Activated CD4-positive, alpha-beta T cell treated with anti-CD3 and anti-CD28 coated beads for 48 hours (primary cell): ENCODE measurements around the gene DGKD.

Experiments used
- DNase-seq: peaks from one replicate; pipeline ENCODE4 v3.0.0-alpha.2; 2020

Gene DGKD

GRCh38 chr2:233414273-233414654 is 60.0 kb downstream of the DGKD start:
- no peak for DNase-seq

GRCh38 chr2:233414777-233415570 is 60.7 kb downstream of the DGKD start:
- peak; percentile 76 for DNase-seq

DNA sequence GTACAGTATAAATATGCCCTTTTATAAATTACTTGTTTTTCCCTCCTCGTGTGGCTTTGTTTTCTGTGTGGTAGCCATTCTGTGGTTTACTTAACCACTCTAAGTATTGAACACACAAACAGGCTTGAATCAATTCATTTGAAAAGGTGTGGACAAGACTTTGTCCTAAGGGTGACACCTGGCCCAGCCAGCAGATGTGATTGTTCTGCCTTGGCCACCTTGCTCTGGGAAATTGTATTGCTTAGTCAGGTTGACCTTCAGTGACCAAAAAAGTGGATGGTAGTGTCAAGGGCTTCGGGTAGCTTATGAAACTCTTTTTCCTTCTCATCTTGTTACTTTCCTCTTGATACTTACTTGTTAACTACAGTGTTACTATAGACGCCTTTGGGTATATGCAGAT is 61.9 kb downstream of the DGKD start:
- DNase-seq, result no peak

- DNase-seq, result no peak
Measured at GRCh38 chr2:233416706-233417105, 62.4 kb downstream of the DGKD start.

- no peak for DNase-seq
Measured at GRCh38 chr2:233417282-233417681, 63.0 kb downstream of the DGKD start.

DNA sequence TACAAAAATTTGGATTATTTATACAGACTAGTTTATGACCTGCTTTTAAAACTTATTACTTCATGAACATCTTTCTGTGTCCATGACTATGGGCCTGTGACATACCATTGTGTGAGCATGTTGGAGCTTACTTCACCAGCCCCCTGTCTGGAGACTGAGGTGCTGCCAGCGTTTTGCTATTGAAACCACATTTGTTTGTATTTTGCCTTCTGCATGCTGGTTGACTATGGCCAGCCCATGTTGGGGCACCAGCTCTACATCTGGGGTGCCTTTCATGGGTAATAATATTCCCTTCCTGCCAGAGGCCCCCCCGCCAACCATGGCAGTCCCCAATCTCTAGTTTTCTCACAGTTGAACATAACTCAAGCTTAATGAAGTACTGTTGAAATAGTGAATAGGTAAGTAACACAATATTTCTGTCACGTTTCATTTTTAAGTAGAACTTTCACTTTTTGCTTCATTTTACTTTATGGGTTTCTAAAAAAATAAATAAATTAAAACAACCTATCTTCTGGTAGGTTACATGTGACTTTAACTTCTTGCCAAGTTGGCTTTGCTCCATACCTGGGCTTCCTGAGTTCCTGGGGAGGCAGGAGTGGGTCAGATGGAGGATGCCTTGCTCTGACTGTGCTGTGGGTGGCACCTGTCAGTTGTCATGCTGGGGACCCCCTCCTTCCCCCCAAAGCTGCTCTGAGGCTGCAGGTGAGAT is 63.9 kb downstream of the DGKD start:
- no peak for DNase-seq

- peak; percentile 57 for DNase-seq
Measured at GRCh38 chr2:233418761-233419546, 64.7 kb downstream of the DGKD start.

GRCh38 chr2:233419602-233420391 is 65.5 kb downstream of the DGKD start:
- DNase-seq, result peak; percentile 50

DNA sequence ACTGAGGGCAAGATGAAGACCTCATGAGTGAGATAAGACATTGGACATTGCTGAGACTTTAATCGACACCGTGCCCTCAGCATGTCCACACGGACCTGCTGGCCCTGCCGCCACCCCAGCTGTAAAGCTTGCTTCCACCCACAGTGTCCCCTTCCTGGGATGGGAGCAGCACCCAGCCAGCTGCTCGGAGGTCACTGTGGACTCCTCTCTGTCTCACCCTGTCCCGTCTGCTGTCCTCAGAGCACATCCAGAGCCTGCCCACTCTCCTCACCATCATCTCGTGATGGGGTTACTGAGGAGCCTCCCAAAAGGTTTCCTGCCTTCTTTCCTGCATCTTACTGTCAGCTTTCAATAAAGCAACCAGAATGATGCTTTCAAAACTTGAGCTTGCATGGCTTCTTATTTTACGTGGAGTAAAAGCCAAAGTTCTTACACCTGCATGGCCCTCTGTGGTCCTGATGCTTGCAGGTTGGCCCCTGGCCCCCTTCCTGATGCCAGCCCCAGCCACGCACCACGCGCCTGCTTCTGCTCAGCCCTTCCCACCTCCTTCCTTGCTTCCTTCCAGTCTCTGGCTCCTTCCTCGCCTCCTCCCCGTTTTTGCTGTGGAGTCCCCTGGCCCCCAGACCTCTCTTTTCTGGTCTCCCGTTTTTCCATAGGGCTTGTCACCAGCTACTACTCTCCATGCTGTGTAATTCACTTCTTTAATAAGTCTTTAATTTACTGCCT is 67.0 kb downstream of the DGKD start:
- DNase-seq, result no peak

DNA sequence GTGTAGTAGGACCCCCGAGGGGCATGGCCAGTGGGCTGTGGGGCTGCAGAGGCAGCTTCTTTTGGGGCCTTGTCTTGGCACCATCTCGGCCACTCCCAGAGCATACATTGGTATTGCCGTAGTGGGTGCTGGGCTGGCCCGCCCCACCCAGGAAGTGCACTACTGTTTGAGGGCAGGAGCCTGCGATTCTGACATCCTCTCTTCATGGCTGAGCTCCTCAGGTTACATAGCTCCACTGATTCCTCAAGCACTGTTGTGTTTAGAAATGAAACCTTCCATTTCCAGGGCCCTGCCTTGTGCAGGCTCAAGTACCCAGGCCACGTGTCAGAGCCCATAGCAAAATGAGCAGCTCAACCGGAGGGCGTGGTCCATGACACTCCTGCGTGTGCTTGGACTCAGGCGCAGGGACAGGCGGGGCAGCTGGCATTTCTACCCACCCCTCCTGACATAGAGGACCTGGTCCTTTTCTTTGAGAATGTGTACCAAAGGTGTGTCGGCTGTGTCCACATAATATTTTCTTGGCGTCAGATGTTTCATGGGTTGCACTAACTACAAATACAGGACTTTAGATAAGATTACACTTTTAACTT is 67.9 kb downstream of the DGKD start:
- peak; percentile 60 for DNase-seq

DNA sequence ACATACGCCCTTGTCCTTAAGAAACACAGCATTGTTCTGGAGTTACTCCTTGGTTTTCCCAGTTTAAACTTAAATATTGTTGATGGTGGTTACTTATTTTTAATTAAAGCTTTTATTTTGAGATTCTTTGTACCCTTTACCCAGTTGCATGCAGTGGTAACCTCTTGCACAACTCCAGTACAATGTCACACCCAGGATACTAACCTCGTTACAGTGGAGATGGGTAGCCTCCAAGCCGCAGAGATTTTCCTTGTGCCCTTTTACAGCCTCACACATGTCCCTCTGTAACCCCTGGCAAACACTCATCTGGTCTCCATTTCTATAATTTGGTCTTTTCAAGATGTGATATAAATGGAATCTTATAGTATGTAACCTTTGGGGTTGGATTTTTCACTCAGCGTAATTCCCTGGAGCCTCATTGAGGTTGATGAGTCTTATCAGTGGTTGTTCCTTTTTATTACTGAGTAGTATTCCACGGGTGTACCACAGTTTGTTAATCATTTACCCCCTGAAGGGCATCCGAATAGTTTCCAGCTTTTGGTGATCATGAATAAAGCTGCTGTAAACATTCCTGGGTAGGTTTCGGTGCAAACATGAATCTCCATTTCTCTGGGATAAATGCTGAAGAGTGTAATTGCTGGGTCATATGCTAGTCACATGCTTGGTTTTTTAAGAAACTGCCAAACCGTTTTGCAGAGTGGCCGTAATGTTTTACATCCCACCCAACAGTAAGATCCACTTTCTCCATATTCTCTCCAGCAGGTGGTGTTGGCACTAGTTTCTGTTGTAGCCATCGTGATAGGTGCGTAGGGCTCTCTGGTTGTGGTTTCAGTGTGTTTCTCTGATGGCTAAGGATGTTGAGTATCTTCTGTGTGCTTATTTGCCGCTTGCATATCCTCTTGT is 68.6 kb downstream of the DGKD start:
- no peak for DNase-seq

- DNase-seq, result no peak
Measured at GRCh38 chr2:233423552-233423860, 69.2 kb downstream of the DGKD start.

- no peak for DNase-seq
Measured at GRCh38 chr2:233424154-233424951, 70.1 kb downstream of the DGKD start.

- DNase-seq, result peak; percentile 85
Measured at GRCh38 chr2:233426619-233427342, 72.5 kb downstream of the DGKD start.

DNA sequence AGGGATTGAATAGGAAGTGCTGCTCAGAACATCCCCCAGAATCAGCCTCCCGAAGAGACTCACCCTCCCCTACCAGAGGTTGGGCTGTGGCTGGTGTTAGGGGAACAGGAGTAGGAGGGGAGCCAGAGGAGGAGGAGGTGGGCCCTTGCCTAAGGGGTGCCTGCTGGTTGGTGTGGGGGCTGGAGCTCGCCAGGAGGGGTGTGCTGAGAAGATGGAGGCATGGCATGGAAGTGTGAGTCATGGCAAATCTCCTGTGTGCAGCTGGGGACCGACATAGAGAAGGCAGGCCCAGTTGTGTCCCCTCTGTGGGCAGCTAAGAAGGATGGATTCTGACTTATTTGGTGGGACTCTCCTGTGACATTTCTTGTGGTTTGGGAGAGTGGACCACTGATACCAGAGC is 73.7 kb downstream of the DGKD start:
- DNase-seq, result no peak

- DNase-seq, result no peak
Measured at GRCh38 chr2:233428438-233428837, 74.1 kb downstream of the DGKD start.

- DNase-seq, result no peak
Measured at GRCh38 chr2:233429175-233429897, 75.0 kb downstream of the DGKD start.

DNA sequence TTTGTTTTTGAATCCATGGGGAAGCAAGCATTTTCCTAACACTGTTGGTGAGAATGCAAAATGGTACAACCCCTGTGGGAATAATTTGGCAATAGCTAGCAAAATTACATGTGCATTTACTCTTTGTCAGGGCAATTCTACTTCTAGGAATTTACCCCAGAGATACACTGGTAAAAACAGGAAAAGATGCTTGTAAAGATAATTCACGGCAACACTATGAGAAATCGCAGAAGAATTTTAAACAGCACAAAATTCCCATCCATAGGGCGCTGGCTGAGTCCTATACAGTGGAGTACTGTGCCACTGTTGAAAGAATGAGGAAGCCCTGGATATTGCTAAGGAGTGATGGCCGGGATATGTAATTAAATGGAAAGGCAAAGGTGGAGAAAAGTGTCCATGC is 75.8 kb downstream of the DGKD start:
- no peak for DNase-seq

DNA sequence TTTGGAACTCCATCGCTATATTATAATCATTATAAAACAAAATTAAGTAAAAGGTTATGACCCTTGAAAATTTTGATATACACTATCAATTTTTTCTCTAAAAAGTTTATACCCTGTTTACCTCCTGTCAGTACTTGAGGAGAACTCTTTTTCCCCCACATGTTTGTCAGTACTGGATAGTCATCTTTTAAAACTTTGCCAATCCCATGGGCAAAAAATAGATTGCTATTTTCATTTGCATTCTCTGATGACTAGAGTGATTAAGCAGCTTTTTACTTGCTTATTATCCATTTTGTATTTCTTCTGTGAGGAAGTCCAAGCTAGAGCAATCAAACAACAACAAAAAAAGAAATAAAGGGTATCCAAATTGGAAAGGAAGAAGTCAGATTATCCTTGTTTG is 76.4 kb downstream of the DGKD start:
- DNase-seq, result no peak
